GM19395 (cell line): Measurements from ENCODE around the gene CIP2A.
A peak's percentile ranks its signal among the peaks of the same experiment; 100 is the strongest.
"Not testable (repeated sequence)": the region's sequence is repeated elsewhere in the genome, so short reads cannot be mapped to it uniquely, and the experiment has no call there.

Source experiments
- ATAC-seq: cut with Tn5 transposase; IDR thresholded peaks from one replicate; pipeline ENCODE4 v1.9.1; 2021; ENCODE audit warnings: mild to moderate bottlenecking, moderate library complexity; ENCODE audit not compliant: unreplicated experiment

CIP2A gene

GRCh38 chr3:108589081-108589997 lies at the start of gene CIP2A, which contains the start of gene DZIP3:
Gene CIP2A, minus strand, starts transcription at chr3:108589438. Its CDS starts 63 bp downstream, at chr3:108589375.
Gene DZIP3, plus strand, starts transcription at chr3:108589722. Its CDS starts 15,685 bp downstream, at chr3:108605407.
- ATAC-seq = peak; percentile 91

GRCh38 chr3:108629974-108630373 lies 40.7 kb upstream of the CIP2A start:
- ATAC-seq = no peak

- no peak for ATAC-seq
Measured at GRCh38 chr3:108623504-108623903, 34.3 kb upstream of the CIP2A start.

- ATAC-seq = no peak
Measured at GRCh38 chr3:108620250-108620649, 31.0 kb upstream of the CIP2A start.

GRCh38 chr3:108616090-108616489 lies 26.9 kb upstream of the CIP2A start:
- not testable (repeated sequence) for ATAC-seq

GRCh38 chr3:108610651-108611050 lies 21.4 kb upstream of the CIP2A start:
- no peak for ATAC-seq

GRCh38 chr3:108608750-108609149 lies 19.5 kb upstream of the CIP2A start:
- no peak for ATAC-seq

GRCh38 chr3:108605491-108605890 lies 16.3 kb upstream of the CIP2A start:
- ATAC-seq = no peak

GRCh38 chr3:108605028-108605427 lies 15.8 kb upstream of the CIP2A start:
- no peak for ATAC-seq

- no peak for ATAC-seq
Measured at GRCh38 chr3:108603691-108604090, 14.5 kb upstream of the CIP2A start.

- peak; percentile 25 for ATAC-seq
Measured at GRCh38 chr3:108602935-108603294, 13.7 kb upstream of the CIP2A start.

- ATAC-seq = peak; percentile 77
Measured at GRCh38 chr3:108602249-108602934, 13.2 kb upstream of the CIP2A start.

GRCh38 chr3:108599677-108600409 lies 10.6 kb upstream of the CIP2A start:
- no peak for ATAC-seq

- ATAC-seq = no peak
Measured at GRCh38 chr3:108598375-108598774, 9.1 kb upstream of the CIP2A start.

- ATAC-seq = no peak
Measured at GRCh38 chr3:108595321-108595720, 6.1 kb upstream of the CIP2A start.

- no peak for ATAC-seq
Measured at GRCh38 chr3:108590460-108590859, 1.2 kb upstream of the CIP2A start.

- no peak for ATAC-seq
Measured at GRCh38 chr3:108589998-108590323, 723 bp upstream of the CIP2A start.

- no peak for ATAC-seq
Measured at GRCh38 chr3:108588601-108589000, 637 bp downstream of the CIP2A start.

- ATAC-seq = no peak
Measured at GRCh38 chr3:108578064-108578463, 11.2 kb downstream of the CIP2A start.

- no peak for ATAC-seq
Measured at GRCh38 chr3:108569336-108569735, 19.9 kb downstream of the CIP2A start.

GRCh38 chr3:108566599-108566998 lies 22.6 kb downstream of the CIP2A start:
- no peak for ATAC-seq
